Upper lobe of left lung (tissue), 6 donors: ENCODE data around the gene NRAS. TPM values are rescaled to one million over a fixed set of nuclear protein-coding genes. Genes with fewer than 3 reads are reported as not detected.

Experiments used
- ATAC-seq, 2 donors: fragments of 200-7000 bp; cut with Tn5 transposase; one replicate each; pipeline ENCODE4 v1.9.1; 2022; ENCODE audit warnings: mild to moderate bottlenecking in 2 of 2, moderate library complexity in 2 of 2; ENCODE audit not compliant: low FRiP score in 2 of 2
- DNase-seq, 2 donors: peaks; one replicate each; pipeline ENCODE4 v3.0.0-alpha.2; 2019 to 2020
- H3K27ac ChIP-seq, 4 donors: fragments of 200-600 bp; sonication (generic); one replicate each; pipeline ENCODE4 v1.5.1; 2016 to 2019
- H3K27me3 ChIP-seq, 4 donors: fragments of 200-600 bp; sonication (generic); one replicate each; pipeline ENCODE4 v1.5.1; 2017 to 2019
- H3K36me3 ChIP-seq, 4 donors: fragments of 200-600 bp; sonication (generic); one replicate each; pipeline ENCODE4 v1.5.1; 2016 to 2019
- H3K4me1 ChIP-seq, 4 donors: fragments of 200-600 bp; sonication (generic); one replicate each; pipeline ENCODE4 v1.5.1; 2018 to 2019
- H3K4me3 ChIP-seq, 4 donors: fragments of 200-600 bp; sonication (generic); one replicate each; pipeline ENCODE4 v1.5.1; 2017 to 2019; ENCODE audit warnings: mild to moderate bottlenecking in 2 of 4, moderate library complexity in 1 of 4
- H3K9me3 ChIP-seq, 4 donors: fragments of 200-600 bp; sonication (generic); one replicate each; pipeline ENCODE4 v1.5.1; 2018 to 2019
- EP300 ChIP-seq, 4 donors: sonication (generic); formaldehyde crosslinking; IDR thresholded peaks; one replicate each; pipeline ENCODE4 v1.5.1; 2017; ENCODE audit warnings: antibody characterized with exemption in 4 of 4, control low read depth in 2 of 4
- POLR2A ChIP-seq, 4 donors: fragments of 450-650 bp; IDR thresholded peaks; one replicate each; pipeline ENCODE4 v1.5.1; 2016 to 2017; ENCODE audit warnings: antibody characterized with exemption in 4 of 4, mild to moderate bottlenecking in 2 of 4
- POLR2AphosphoS5 ChIP-seq, 2 donors: sonication (generic); formaldehyde crosslinking; IDR thresholded peaks; one replicate each; pipeline ENCODE4 v1.5.1; 2017; ENCODE audit warnings: antibody characterized with exemption in 2 of 2
- WGBS, 2 donors: methylation state at CpG; one replicate each; pipeline ENCODE4 v1.1.5; 2017 to 2018; 5-methylcytosine and 5-hydroxymethylcytosine counted together
- total RNA-seq, 6 donors: library from RNA; depleted of rRNA in 4 of 6; stranded (reverse); fragments of >200 nt in 4 of 6; gene quantifications; one replicate each; pipeline versions ENCODE4 v1.1.0 to v1.2.1, GENCODE V29; 2016 to 2021
- TF ChIP-seq, protein P1 (sequence below), 6 experiments: fragments of 450-650 bp in 4 of 6; fragments of 200-600 bp in 2 of 6; sonication (generic) in 2 of 6; IDR thresholded peaks; one replicate each; pipeline ENCODE4 v1.5.1; 2016 to 2019; ENCODE audit warnings: antibody characterized with exemption in 6 of 6
- donor health status: DM: no; HTN: no; CAD: no; lungs with moderate emphysema.
- donor health status: DM: no; HTN: yes; CAD: no; lungs with severe emphysema.

NRAS gene
- total RNA-seq, 6 donors from 2014 or later = 11.5 to 36.6 (median 25.4) TPM

DNA sequence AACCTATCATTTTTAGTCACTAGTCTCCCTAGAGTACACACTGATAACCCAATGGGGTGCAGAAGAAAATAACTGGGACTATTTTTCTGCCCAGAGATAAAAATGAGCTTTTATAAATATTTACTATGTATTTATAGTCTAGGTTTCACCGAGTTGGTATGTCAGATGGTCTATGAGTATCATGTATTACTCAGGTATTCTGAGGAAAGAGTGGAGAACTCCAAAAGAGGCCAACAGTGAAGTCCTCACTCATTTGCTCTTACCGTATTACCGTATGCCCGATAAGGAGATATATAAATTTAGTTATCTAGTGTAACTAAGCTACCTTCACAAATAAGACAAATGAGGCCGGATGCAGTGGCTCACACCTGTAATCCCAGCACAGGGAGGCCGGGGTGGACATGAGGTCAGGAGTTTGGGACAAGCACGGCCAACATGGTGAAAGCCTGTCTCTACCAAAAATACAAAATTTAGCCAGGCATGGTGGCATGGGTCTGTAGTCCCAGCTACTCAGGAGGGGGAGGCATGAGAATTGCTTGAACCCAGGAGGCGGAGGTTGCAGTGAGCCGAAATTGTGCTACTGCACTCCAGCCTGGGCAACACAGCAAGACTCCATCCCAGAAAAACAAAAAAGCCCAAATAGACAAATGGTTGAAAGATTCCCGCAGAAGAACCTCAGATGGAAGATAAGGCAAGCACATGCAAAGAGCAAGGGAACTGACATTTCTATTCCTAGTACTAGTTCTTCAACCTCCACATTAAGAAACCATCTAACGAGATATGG, 25.6 kb upstream of the NRAS start:
- Histone ChIP-seq H3K36me3 (peaks cover 7 to 67% (median 12%) of the 10 kb centered on the region in 4 donors), H3K4me1 (peaks cover 0 to 21% (median 5%) of the 10 kb centered on the region in 4 donors), H3K4me3 (no peak overlapping the region), H3K27ac (no peak overlapping the region), H3K27me3 (no peaks in the 10 kb centered on the region), H3K9me3 (no peaks in the 10 kb centered on the region)
- no peak for TF ChIP-seq EP300 (IDR thresholded peaks at IDR 0.05)
- TF ChIP-seq, protein P1, sequence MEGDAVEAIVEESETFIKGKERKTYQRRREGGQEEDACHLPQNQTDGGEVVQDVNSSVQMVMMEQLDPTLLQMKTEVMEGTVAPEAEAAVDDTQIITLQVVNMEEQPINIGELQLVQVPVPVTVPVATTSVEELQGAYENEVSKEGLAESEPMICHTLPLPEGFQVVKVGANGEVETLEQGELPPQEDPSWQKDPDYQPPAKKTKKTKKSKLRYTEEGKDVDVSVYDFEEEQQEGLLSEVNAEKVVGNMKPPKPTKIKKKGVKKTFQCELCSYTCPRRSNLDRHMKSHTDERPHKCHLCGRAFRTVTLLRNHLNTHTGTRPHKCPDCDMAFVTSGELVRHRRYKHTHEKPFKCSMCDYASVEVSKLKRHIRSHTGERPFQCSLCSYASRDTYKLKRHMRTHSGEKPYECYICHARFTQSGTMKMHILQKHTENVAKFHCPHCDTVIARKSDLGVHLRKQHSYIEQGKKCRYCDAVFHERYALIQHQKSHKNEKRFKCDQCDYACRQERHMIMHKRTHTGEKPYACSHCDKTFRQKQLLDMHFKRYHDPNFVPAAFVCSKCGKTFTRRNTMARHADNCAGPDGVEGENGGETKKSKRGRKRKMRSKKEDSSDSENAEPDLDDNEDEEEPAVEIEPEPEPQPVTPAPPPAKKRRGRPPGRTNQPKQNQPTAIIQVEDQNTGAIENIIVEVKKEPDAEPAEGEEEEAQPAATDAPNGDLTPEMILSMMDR (IDR thresholded peaks at IDR 0.05) = no peak
- no peak for TF ChIP-seq POLR2AphosphoS5 (IDR thresholded peaks at IDR 0.05)
- no peak for TF ChIP-seq POLR2A (IDR thresholded peaks at IDR 0.05)
- no peak for ATAC-seq
- DNase-seq = no peak
- 94 to 96% methylated on average over 11 of the region's 11 CpGs for WGBS, 2 donors

DNA sequence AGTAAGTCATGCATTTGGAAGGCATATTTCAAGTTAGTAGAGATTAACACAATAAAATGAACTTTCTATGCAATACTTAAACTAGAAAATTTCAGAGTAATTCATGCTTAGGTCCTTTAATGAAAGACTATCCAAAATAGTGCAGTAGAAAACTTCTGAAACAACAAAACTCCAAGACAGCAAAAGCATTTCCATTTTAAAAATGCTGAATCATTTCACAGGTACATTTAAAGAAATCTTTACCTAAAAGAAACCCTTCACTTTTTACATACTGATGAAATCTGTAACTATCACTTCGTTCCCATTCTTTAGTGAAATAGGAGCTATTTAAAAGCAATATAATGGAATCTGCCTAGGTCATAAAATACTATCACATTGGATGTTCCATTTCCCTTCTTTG, 23.8 kb upstream of the NRAS start:
- H3K36me3 ChIP-seq = peaks cover 17 to 70% (median 28%) of the 10 kb centered on the region in 4 donors
- ATAC-seq = no peak
- H3K4me3 ChIP-seq = no peak overlapping the region
- no peaks in the 10 kb centered on the region for H3K27me3 ChIP-seq
- TF ChIP-seq, protein P1 (IDR thresholded peaks at IDR 0.05) = no peak
- TF ChIP-seq POLR2A (IDR thresholded peaks at IDR 0.05) (no peak), POLR2AphosphoS5 (IDR thresholded peaks at IDR 0.05) (no peak), EP300 (IDR thresholded peaks at IDR 0.05) (no peak)
- peaks cover 0 to 17% (median under 1%) of the 10 kb centered on the region in 4 donors for H3K4me1 ChIP-seq
- H3K27ac ChIP-seq = no peak overlapping the region
- DNase-seq = no peak
- H3K9me3 ChIP-seq = no peaks in the 10 kb centered on the region
- WGBS, 2 donors = 92 to 98% methylated on average over 1 of the region's 1 CpG

DNA sequence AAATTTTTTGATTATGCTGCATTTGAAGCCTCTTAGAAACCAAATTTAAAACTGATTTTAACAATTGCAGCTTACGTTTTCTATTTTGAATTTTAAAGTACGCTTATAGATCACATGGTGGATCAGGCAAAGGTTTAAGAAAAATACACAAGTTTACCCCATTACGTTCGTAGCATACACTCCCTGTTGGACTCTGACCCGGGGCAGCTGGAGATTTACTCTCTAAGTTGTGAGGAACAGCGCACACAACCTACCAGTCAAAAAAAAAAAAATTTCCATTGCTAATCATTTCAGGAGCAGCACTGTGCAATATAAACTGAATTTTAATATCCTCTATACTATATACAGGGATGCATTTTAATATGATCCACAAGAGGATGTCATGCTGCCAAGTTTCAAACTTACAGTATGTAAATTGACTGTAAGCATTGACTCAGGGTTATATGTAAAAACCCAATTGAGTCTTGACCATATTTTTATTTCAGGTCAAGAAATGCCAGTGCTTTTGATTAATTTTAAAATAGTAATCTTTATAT, 20.8 kb upstream of the NRAS start:
- Histone ChIP-seq H3K9me3 (no peaks in the 10 kb centered on the region), H3K4me1 (no peaks in the 10 kb centered on the region), H3K4me3 (no peak overlapping the region), H3K27me3 (no peaks in the 10 kb centered on the region), H3K27ac (no peak overlapping the region), H3K36me3 (peaks cover 39 to 85% (median 54%) of the 10 kb centered on the region in 4 donors)
- TF ChIP-seq POLR2A (IDR thresholded peaks at IDR 0.05) = no peak
- TF ChIP-seq, protein P1 (IDR thresholded peaks at IDR 0.05) = no peak
- no peak for TF ChIP-seq POLR2AphosphoS5 (IDR thresholded peaks at IDR 0.05)
- no peak for TF ChIP-seq EP300 (IDR thresholded peaks at IDR 0.05)
- DNase-seq (no peak), ATAC-seq (no peak)
- 96 to 97% methylated on average over 6 of the region's 6 CpGs for WGBS, 2 donors

DNA sequence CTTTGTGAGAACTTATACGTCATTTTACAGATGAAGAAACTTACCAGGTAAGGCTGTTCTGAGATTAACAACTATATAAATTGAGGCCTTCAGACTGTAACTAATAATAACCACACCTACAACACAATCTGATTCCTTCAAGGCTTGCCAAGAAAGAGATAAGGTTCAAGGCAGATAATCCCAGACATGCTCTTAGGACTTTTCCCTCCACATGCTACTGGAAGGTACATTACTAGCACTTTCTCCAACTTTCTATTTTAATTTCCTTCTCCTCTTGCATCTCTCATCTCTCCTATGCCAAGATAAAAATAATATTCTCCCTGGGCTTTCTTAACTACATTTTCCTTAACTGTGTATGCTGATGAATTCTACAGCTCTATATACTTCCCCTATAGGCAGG, 18.9 kb upstream of the NRAS start:
- no peak for DNase-seq

More for the DNA sequence above, 18.9 kb upstream of the NRAS start:
- WGBS, 2 donors = 96 to 100% methylated on average over 1 of the region's 1 CpG
- TF ChIP-seq EP300 (IDR thresholded peaks at IDR 0.05) (no peak), POLR2AphosphoS5 (IDR thresholded peaks at IDR 0.05) (no peak), POLR2A (IDR thresholded peaks at IDR 0.05) (no peak)
- TF ChIP-seq, protein P1 (IDR thresholded peaks at IDR 0.05) = no peak
- Histone ChIP-seq H3K36me3 (peaks cover 53 to 91% (median 67%) of the 10 kb centered on the region in 4 donors), H3K27ac (no peak overlapping the region), H3K9me3 (no peaks in the 10 kb centered on the region), H3K4me3 (no peak overlapping the region), H3K4me1 (no peaks in the 10 kb centered on the region), H3K27me3 (no peaks in the 10 kb centered on the region)
- ATAC-seq = no peak
